Measurements from ENCODE around the gene DNAH3. TPM values are rescaled to one million over a fixed set of nuclear protein-coding genes. Genes with fewer than 3 reads are reported as not detected.

The DNAH3 gene
- total RNA-seq, 2 donors from 2014 or later = 0.40 to 0.82 TPM

DNA sequence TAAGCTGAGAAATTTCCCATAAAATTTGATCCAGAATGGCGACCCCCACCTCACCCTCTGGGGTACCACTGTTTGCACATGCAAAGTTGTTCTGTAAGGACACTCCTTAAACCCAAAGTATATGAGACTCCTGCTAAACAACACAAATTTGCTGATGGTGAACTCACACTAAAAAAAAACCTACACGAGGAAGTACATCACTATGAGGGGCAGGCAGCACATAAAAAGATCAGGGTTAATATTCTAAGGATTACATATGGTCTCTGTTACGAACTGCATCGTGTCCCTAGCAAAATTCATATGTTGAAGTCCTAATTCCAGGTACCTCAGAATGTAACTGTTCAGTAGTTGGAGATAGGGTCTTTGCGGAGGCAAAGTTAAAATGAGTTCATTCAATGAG, 189.7 kb downstream of the DNAH3 start:
- H3K27me3 Mint-ChIP-seq (ENCODE audit: insufficient read depth) = no peaks in the 10 kb centered on the region
- no peak overlapping the region for H3K4me3 ChIP-seq (ENCODE audit: low read length)
- no peaks in the 10 kb centered on the region for H3K4me1 Mint-ChIP-seq
- DNase-seq = no peak
- H3K36me3 ChIP-seq (ENCODE audit: control insufficient read depth, insufficient read depth, low read length) = no peaks in the 10 kb centered on the region
- no peak overlapping the region for H3K4me3 Mint-ChIP-seq
- H3K36me3 Mint-ChIP-seq (ENCODE audit: low read depth) = no peaks in the 10 kb centered on the region
- TF ChIP-seq, protein P1, sequence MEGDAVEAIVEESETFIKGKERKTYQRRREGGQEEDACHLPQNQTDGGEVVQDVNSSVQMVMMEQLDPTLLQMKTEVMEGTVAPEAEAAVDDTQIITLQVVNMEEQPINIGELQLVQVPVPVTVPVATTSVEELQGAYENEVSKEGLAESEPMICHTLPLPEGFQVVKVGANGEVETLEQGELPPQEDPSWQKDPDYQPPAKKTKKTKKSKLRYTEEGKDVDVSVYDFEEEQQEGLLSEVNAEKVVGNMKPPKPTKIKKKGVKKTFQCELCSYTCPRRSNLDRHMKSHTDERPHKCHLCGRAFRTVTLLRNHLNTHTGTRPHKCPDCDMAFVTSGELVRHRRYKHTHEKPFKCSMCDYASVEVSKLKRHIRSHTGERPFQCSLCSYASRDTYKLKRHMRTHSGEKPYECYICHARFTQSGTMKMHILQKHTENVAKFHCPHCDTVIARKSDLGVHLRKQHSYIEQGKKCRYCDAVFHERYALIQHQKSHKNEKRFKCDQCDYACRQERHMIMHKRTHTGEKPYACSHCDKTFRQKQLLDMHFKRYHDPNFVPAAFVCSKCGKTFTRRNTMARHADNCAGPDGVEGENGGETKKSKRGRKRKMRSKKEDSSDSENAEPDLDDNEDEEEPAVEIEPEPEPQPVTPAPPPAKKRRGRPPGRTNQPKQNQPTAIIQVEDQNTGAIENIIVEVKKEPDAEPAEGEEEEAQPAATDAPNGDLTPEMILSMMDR (conservative IDR thresholded peaks at IDR 0.05) = no peak
- no peaks in the 10 kb centered on the region for H3K27me3 ChIP-seq (ENCODE audit: control insufficient read depth, insufficient read depth, low read length, poor library complexity, severe bottlenecking)
- H3K9me3 Mint-ChIP-seq = no peaks in the 10 kb centered on the region
- H3K9me3 ChIP-seq (ENCODE audit: control insufficient read depth, low read length) = no peaks in the 10 kb centered on the region
- 89 to 95% methylated on average over 5 of the region's 5 CpGs for WGBS, 2 experiments (ENCODE audit: insufficient coverage in 1 of 2, insufficient read length in 1 of 2)
- H3K27ac Mint-ChIP-seq = no peak overlapping the region
- no peak overlapping the region for H3K9ac ChIP-seq (ENCODE audit: extremely low read depth, low read length, poor library complexity, severe bottlenecking)
- no peaks in the 10 kb centered on the region for H3K4me1 ChIP-seq (ENCODE audit: control insufficient read depth, insufficient read depth, low read length)
- H3K27ac ChIP-seq (ENCODE audit: low read depth, low read length) = no peak overlapping the region

DNA sequence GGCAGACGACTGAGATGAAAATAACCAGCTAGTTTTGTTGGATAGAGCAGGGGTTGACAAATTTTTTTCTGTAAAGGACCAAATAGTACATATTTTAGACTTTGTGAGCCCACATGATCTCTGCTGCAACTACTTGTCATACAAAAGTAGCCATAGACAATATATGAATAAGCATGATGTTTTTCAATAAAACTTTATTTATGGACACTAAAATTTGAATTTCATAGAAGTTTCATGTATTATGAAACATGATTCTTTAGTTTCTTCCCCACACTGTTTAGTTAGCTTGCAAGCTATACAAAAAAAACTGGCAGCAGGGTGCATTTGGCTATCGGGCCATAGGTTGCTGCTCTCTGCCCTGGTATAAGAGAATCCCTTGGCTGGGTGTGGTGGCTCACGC, 193.5 kb downstream of the DNAH3 start:
- H3K36me3 Mint-ChIP-seq (ENCODE audit: low read depth) = no peaks in the 10 kb centered on the region
- no peaks in the 10 kb centered on the region for H3K4me1 Mint-ChIP-seq
- H3K27me3 Mint-ChIP-seq (ENCODE audit: insufficient read depth) = no peaks in the 10 kb centered on the region
- H3K4me1 ChIP-seq (ENCODE audit: control insufficient read depth, insufficient read depth, low read length) = no peaks in the 10 kb centered on the region
- no peak for DNase-seq
- no peaks in the 10 kb centered on the region for H3K36me3 ChIP-seq (ENCODE audit: control insufficient read depth, insufficient read depth, low read length)
- H3K9me3 Mint-ChIP-seq = no peaks in the 10 kb centered on the region
- no peaks in the 10 kb centered on the region for H3K27me3 ChIP-seq (ENCODE audit: control insufficient read depth, insufficient read depth, low read length, poor library complexity, severe bottlenecking)
- TF ChIP-seq, protein P1 (conservative IDR thresholded peaks at IDR 0.05) = no peak
- 89 to 100% methylated on average over 1 to 2 of the region's 3 CpGs for WGBS, 2 experiments (ENCODE audit: insufficient coverage in 1 of 2, insufficient read length in 1 of 2)
- no peak overlapping the region for H3K27ac ChIP-seq (ENCODE audit: low read depth, low read length)
- H3K9me3 ChIP-seq (ENCODE audit: control insufficient read depth, low read length) = no peaks in the 10 kb centered on the region
- H3K4me3 ChIP-seq (ENCODE audit: low read length) = no peak overlapping the region
- H3K9ac ChIP-seq (ENCODE audit: extremely low read depth, low read length, poor library complexity, severe bottlenecking) = no peak overlapping the region
- H3K4me3 Mint-ChIP-seq = no peak overlapping the region
- no peak overlapping the region for H3K27ac Mint-ChIP-seq

DNA sequence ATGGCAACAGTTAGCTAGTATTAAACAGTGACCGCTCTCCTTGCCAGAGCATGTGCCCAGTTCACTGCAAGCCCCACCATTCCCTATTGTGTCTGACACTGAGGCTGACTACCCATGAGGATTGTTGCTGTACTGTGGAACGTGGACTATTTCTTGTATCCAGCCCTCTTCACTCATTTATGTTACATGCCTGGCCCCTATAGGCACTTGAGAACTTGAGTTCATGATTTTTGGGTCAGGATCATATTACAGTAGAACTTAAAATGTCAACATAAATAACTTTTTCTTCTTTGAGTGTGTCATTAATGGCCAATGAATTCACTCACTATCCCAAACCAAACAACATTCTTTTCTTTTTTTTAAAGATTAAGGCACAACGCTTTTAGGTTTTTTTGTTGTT, 194.3 kb downstream of the DNAH3 start:
- Histone ChIP-seq H3K9ac (ENCODE audit: extremely low read depth, low read length, poor library complexity, severe bottlenecking) (no peak overlapping the region), H3K27me3 (ENCODE audit: control insufficient read depth, insufficient read depth, low read length, poor library complexity, severe bottlenecking) (no peaks in the 10 kb centered on the region), H3K4me3 (ENCODE audit: low read length) (no peak overlapping the region), H3K9me3 (ENCODE audit: control insufficient read depth, low read length) (no peaks in the 10 kb centered on the region), H3K27ac (ENCODE audit: low read depth, low read length) (no peak overlapping the region), H3K36me3 (ENCODE audit: control insufficient read depth, insufficient read depth, low read length) (no peaks in the 10 kb centered on the region), H3K4me1 (ENCODE audit: control insufficient read depth, insufficient read depth, low read length) (no peaks in the 10 kb centered on the region)
- Mint-ChIP-seq H3K27ac (no peak overlapping the region), H3K9me3 (no peaks in the 10 kb centered on the region), H3K4me3 (no peak overlapping the region), H3K4me1 (no peaks in the 10 kb centered on the region), H3K27me3 (ENCODE audit: insufficient read depth) (no peaks in the 10 kb centered on the region), H3K36me3 (ENCODE audit: low read depth) (no peaks in the 10 kb centered on the region)
- DNase-seq = no peak
- 94 to 100% methylated on average over 1 to 3 of the region's 3 CpGs for WGBS, 2 experiments (ENCODE audit: insufficient coverage in 1 of 2, insufficient read length in 1 of 2)
- TF ChIP-seq, protein P1 (conservative IDR thresholded peaks at IDR 0.05) = no peak

All from endodermal cell (in vitro differentiated cells).